ENCODE measurements around the gene DPCD.
A peak's percentile ranks its signal among the peaks of the same experiment; 100 is the strongest.

Gene DPCD

DNA sequence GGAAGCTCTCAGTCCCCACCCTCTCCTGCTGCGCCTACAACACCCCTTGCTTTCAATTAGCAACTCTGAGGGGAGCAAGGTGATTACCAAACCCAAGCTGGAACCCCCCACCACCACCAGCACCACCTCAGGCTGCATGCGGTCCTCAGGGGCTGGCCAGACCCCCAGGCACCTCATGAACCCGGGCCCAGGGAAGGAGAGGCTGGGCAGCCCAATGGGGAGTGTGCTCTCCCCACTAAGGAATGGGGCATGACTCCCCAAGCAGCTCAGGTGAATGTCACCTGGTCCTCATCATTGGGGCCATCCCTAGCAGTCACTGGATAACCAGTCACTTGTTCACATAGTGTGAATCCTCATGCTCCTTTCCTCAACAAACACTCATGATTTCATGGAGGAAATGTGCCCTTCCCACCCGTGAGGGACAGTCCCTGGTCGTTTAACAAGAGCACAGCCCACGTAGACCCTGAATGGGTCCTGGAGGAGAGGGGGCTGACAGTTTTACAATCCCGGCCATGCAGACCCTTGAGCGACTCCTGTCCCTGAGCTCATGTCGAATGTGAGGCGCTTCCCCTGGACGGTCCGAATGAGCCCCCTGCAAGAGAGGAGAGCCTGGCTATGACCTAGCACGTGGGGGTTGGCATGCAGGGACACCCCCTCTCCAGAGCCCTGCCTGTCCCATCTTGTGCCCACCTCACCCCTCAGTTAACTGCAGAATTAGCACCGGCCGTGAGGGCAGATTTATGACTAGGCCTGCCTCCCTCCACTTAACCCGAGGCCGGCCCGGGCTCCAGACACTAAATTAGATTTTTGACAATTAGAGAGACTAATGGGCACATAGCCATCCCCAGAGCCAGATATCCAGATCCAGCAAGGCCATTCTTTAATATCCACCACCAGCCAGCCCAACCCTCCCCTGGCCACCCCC is 29.2 kb upstream of the DPCD start:
- Histone ChIP-seq H3K4me1 (ENCODE audit: insufficient read depth, low read length) (peaks cover 25% of the 10 kb centered on the region), H3K36me3 (ENCODE audit: insufficient read depth, low read length) (peaks cover 12% of the 10 kb centered on the region; the same call in 1 of the 2 replicates), H3K4me3 (ENCODE audit: low read depth in 1 of 2, low read length in 2 of 2) (no peak overlapping the region), H3K27me3 (ENCODE audit: insufficient read depth, low read length, poor library complexity) (no peaks in the 10 kb centered on the region), H3K4me2 (ENCODE audit: insufficient read depth, low read length) (no peak overlapping the region), H2AFZ (ENCODE audit: low read depth, low read length) (no peak overlapping the region), H3K9ac (ENCODE audit: low read depth, low read length) (no peak overlapping the region), H3K79me2 (ENCODE audit: insufficient read depth, low read length) (no peaks in the 10 kb centered on the region), H3K27ac (ENCODE audit: low read length) (peak overlapping the region; percentile 15; the same call in 1 of the 2 replicates), H4K20me1 (ENCODE audit: insufficient read depth, low read length) (no peaks in the 10 kb centered on the region), H3K9me3 (ENCODE audit: insufficient read depth, low read length, severe bottlenecking) (no peaks in the 10 kb centered on the region)
- TF ChIP-seq, protein P1, sequence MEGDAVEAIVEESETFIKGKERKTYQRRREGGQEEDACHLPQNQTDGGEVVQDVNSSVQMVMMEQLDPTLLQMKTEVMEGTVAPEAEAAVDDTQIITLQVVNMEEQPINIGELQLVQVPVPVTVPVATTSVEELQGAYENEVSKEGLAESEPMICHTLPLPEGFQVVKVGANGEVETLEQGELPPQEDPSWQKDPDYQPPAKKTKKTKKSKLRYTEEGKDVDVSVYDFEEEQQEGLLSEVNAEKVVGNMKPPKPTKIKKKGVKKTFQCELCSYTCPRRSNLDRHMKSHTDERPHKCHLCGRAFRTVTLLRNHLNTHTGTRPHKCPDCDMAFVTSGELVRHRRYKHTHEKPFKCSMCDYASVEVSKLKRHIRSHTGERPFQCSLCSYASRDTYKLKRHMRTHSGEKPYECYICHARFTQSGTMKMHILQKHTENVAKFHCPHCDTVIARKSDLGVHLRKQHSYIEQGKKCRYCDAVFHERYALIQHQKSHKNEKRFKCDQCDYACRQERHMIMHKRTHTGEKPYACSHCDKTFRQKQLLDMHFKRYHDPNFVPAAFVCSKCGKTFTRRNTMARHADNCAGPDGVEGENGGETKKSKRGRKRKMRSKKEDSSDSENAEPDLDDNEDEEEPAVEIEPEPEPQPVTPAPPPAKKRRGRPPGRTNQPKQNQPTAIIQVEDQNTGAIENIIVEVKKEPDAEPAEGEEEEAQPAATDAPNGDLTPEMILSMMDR (IDR thresholded peaks at IDR 0.05; ENCODE audit: borderline replicate concordance, extremely low read depth, low read length, poor library complexity, severe bottlenecking), result no peak
- no peak for TF ChIP-seq EZH2 (IDR thresholded peaks at IDR 0.05; ENCODE audit: borderline replicate concordance, low read depth, low read length, severe bottlenecking)
- DNase-seq (no peak), ATAC-seq (ENCODE audit: insufficient read depth, low read depth) (peak; percentile 20)

DNA sequence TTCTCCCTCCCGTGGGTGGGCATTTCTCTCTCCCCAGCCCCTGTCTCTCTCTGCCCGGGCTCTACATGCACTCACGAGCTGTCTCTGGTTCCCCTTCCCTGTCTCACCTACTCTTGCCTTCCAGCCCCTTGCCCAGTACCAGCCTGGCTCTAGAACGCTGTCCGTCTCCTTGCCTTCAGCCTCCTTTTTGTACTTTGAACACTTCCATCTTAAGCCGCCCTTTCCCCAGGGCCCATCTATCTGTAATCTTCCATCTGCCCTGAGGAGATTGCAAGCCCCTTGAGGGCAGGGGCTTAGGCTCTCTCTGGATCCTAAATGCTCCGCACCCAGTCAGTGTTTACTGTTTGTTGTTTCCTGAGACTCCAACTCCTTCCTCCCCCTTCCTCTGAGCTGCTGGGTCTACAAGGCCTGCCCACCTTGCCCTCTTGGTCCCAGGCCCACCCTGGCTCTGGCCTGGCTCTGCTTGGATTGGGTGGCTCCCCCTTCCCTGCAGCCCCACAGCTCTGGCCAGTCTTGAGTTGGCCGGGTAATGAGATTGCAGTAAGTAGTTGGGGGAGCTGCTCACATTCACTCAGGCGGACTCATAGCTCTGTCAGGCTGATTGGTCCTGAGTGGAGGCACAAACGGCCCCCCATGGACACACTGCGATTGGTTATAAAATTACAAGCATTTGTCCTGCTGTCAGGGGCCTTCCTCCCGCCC is 28.4 kb upstream of the DPCD start:
- Histone ChIP-seq H3K9me3 (ENCODE audit: insufficient read depth, low read length, severe bottlenecking) (no peaks in the 10 kb centered on the region), H3K27me3 (ENCODE audit: insufficient read depth, low read length, poor library complexity) (no peaks in the 10 kb centered on the region)

DNA sequence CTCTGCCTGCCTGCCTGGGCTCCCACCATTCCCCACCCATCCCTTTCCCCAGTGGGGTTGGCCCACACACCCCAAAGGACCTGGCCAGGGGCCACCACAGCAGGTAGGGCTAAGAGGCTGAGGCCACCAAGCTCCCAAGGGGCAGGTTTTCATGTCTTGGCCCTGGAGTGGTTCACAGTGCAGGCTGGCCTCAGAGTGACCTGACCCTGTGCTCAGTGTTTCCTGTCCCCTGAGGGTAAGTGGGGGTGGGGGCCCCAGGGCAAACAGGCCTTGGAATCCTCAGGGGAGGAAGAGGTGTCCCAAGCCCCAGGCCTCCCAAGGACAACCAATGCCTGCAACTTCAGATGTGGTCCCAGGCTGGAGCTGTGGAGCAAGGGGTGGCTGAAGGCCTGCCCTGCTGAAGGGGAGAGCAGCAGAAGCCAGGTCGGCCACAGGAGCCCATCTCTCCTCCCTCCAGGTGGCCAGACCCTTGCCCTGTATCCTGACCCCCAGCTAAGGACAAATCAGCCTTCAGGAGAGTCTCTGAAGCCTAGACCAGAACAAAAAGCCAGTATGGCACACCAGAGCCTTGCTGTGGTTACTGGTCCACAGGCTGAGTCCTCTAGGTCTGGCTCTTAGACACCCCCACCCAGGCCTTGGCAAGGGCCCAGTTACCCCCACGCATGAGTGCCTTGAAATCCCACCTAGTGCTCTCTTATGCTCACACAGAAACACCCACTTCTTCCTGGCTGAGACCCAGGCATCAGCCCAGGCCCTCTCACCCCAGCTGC is 27.6 kb upstream of the DPCD start:
- H3K4me2 ChIP-seq (ENCODE audit: insufficient read depth, low read length), result no peak overlapping the region
- no peak overlapping the region for H3K4me3 ChIP-seq (ENCODE audit: low read depth in 1 of 2, low read length in 2 of 2)
- no peaks in the 10 kb centered on the region for H3K9me3 ChIP-seq (ENCODE audit: insufficient read depth, low read length, severe bottlenecking)
- H3K79me2 ChIP-seq (ENCODE audit: insufficient read depth, low read length), result no peaks in the 10 kb centered on the region
- no peaks in the 10 kb centered on the region for H3K36me3 ChIP-seq (ENCODE audit: insufficient read depth, low read length)
- H2AFZ ChIP-seq (ENCODE audit: low read depth, low read length), result no peak overlapping the region
- no peak overlapping the region for H3K27ac ChIP-seq (ENCODE audit: low read length)
- no peaks in the 10 kb centered on the region for H4K20me1 ChIP-seq (ENCODE audit: insufficient read depth, low read length)
- TF ChIP-seq EZH2 (IDR thresholded peaks at IDR 0.05; ENCODE audit: borderline replicate concordance, low read depth, low read length, severe bottlenecking), result no peak
- TF ChIP-seq, protein P1 (IDR thresholded peaks at IDR 0.05; ENCODE audit: borderline replicate concordance, extremely low read depth, low read length, poor library complexity, severe bottlenecking), result no peak
- peaks cover 25% of the 10 kb centered on the region for H3K4me1 ChIP-seq (ENCODE audit: insufficient read depth, low read length)
- H3K27me3 ChIP-seq (ENCODE audit: insufficient read depth, low read length, poor library complexity), result no peaks in the 10 kb centered on the region
- ATAC-seq (ENCODE audit: insufficient read depth, low read depth), result no peak
- DNase-seq, result no peak
- no peak overlapping the region for H3K9ac ChIP-seq (ENCODE audit: low read depth, low read length)

More for the DNA sequence above, 28.4 kb upstream of the DPCD start:
- Histone ChIP-seq H3K79me2 (ENCODE audit: insufficient read depth, low read length) (no peaks in the 10 kb centered on the region), H4K20me1 (ENCODE audit: insufficient read depth, low read length) (no peaks in the 10 kb centered on the region), H3K9ac (ENCODE audit: low read depth, low read length) (no peak overlapping the region), H3K4me3 (ENCODE audit: low read depth in 1 of 2, low read length in 2 of 2) (no peak overlapping the region), H3K27ac (ENCODE audit: low read length) (no peak overlapping the region), H3K36me3 (ENCODE audit: insufficient read depth, low read length) (peaks cover 5% of the 10 kb centered on the region; the same call in 1 of the 2 replicates), H3K4me1 (ENCODE audit: insufficient read depth, low read length) (peaks cover 25% of the 10 kb centered on the region), H3K4me2 (ENCODE audit: insufficient read depth, low read length) (no peak overlapping the region), H2AFZ (ENCODE audit: low read depth, low read length) (no peak overlapping the region)
- no peak for TF ChIP-seq EZH2 (IDR thresholded peaks at IDR 0.05; ENCODE audit: borderline replicate concordance, low read depth, low read length, severe bottlenecking)
- TF ChIP-seq, protein P1 (IDR thresholded peaks at IDR 0.05; ENCODE audit: borderline replicate concordance, extremely low read depth, low read length, poor library complexity, severe bottlenecking), result no peak
- no peak for DNase-seq
- ATAC-seq (ENCODE audit: insufficient read depth, low read depth), result no peak
